NCI-H774 (cell line): ENCODE measurements around the gene TFIP11.

Source experiments
- DNase-seq: peaks from one replicate; lab custom pipeline; 2025; lab: John Stamatoyannopoulos, UW

TFIP11 gene

DNA sequence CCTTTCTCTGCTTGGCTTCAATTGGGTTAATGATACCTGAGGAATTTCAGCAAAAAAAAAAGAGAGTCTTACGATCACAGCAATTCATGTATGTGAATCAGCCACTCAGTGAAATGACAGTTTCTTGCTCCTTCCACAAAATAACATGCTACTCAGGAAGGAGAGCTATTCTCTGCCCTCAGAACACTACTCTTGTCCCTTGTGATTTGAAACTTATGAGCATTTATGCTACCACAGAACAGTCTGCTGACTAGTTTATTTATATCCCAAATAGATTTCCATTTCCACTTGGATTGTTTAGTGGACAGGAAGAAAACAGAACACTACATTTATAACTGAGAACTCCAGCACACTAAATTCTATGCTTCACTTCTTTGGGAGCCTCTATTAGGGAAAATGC, 8.5 kb downstream of the TFIP11 start:
- no peak for DNase-seq

DNA sequence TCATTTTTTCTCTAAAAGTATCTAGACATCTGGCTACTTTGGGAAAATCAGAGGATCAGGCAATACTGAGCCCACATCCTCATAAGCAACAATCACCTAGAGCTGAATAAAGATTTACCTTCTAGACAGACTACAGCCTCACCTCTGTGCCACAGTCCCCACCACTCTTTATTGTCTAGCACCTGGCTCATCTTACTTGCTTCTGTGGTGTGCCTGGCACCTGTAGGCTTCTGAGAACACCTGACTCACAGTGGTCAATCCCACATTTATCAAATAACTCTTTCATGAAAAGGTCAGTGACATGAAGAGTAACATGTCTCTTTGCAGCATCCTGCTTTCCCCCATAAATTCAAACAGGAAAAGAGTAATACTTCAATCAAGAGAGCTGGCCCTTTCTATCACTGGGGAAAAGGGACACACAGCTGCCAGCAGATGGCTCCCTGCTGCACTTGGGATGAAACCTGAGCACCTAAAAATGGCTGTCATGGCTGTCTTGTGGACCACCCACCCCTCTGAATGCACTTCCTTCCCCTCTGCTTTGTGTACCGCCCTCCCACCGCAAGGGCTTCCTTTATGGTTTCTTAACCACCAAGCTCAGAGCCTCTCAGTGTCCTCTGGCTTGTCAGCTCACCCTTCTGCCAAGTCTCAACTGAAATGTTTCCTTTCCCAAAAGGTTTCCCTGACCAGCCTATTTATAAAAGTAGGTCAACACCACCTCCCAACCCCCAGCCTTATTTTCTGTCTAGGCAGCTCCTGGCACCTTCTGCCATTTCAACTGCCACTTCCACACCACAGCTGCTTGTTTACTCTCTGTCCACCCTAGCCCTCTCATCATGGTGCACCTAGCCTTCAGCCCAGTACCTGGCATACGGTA, 9.3 kb downstream of the TFIP11 start:
- no peak for DNase-seq

DNA sequence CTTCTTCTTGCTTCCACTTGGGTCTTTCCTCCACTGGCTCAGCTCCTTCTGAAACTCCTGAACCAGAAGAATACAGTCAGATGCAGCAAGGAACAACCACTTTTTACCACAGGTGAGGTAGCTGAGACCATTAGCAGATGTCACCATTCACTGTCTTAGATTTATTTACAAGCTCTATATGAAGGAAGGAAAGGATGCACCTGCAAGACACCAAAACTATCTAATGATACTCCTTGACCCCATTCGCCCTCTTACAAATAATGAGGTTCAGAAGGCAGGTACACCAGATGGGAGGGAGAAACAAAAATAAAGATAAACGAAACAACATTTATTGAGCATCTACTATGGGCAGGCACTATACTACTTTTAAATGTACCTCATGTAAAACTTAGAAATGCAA, 10.3 kb downstream of the TFIP11 start:
- no peak for DNase-seq

GRCh38 chr22:26499188-26499703, 13.0 kb downstream of the TFIP11 start:
- no peak for DNase-seq

GRCh38 chr22:26496456-26496855, 15.8 kb downstream of the TFIP11 start:
- no peak for DNase-seq

DNA sequence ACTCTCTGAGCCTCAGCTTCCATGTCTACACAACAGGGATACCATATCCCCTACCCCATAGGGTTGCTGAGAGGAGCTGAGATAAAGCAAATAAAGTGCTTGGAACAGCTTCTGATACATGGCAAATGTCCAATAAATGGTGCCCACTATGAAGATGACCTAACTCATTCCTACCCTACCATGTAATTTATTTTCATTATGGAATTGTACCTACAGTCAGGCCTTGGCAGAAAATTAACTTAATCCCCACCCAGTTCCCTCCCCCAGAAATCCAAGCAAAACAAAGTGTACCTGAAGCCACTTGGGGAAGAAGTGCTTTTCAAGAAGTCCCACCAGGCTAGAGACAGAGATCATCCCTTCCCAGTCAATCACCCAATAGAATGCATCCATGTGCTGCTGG, 17.8 kb downstream of the TFIP11 start:
- DNase-seq, result no peak

DNA sequence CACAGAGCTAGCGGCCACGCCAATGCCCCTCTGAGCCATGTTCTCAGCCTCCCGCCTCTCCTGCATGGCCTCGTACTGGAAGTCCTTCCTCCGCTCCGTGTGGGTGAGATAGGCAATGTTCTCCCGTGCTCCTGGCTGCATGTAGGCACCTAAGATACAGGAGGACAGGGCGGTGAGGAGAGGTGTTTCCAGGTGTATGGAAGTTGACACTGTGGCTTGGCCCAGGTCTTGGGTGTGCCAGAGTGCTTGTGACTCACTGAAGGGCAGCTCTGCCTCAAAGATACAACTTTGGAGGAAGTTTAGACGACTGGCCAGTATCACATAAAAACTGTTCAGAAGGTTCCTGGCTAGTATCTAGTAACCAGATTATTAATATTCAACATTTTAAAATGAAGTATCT, 20.1 kb downstream of the TFIP11 start:
- no peak for DNase-seq

DNA sequence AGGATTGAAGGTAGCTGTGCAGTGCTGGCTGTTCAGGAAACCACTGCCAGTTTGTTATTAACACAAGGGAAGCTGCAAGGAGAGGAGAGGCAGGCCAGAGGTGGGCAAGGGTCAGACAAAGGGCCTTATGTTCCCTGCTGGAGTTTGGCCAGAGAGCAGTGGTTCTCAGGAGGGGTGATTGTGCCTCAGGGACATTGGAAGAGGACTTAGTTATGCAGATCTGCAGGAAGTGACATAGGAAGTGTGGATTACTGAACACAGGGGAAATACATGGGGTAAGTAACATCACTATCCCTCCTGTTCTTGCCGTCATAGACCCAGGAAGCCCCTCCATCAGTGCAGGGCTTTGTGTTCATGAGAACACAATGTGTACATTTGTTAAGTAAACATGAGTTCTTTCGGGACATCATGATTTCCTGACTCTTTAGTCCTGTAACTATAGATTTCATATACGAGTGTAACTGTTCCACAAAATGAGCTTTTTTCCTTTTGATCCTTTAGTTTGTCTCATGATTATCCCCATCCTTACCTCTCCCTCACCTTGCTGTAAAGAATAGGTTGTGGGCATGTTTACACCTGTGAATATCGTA, 22.7 kb downstream of the TFIP11 start:
- no peak for DNase-seq

DNA sequence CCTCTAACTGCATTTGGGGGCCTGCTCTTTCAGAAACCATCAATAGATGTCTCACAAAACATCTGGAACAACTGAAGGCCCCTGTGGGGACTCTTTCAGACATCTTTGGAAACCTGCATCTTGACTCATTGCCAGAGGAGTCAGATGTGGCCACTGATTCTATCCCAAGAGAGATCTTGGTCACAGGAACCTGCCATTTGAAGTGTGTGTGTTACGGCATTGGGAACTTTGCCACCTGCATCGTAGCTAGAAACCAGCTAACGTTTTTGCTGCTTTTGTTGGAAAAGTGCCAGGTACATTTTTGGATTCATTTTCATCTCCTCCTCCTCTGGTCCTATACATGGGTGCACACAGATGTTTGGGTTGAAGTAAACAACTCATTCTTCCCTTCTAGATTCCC, 24.3 kb downstream of the TFIP11 start:
- DNase-seq, result no peak

DNA sequence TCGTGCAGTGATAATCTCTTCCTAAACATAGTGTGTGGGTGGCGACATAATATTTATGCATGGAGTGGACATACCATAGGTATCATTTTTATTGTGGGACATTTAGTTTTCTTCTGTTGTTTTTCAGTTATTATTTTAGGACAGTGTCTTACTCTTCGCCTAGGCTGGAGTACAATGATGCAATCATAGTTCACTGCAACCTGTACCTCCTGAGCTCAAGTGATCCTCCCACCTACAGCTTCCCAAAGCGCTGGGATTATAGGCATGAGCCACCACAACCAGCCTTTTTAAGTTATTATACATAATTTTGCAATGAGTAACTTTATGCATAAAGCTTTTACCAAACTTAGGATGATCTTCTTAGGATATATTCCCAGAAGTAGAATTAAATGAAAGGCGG, 25.9 kb downstream of the TFIP11 start:
- no peak for DNase-seq

- no peak for DNase-seq
Measured at GRCh38 chr22:26485806-26486390, 26.4 kb downstream of the TFIP11 start.

- no peak for DNase-seq
Measured at GRCh38 chr22:26485013-26485412, 27.3 kb downstream of the TFIP11 start.

GRCh38 chr22:26484360-26484706, 27.9 kb downstream of the TFIP11 start:
- no peak for DNase-seq

GRCh38 chr22:26483439-26484359, 28.6 kb downstream of the TFIP11 start, which contains the start of the genes HPS4 and SRRD:
Gene HPS4 (minus strand): TSS chr22:26483783. CDS start chr22:26481762, 2,021 bp downstream.
Gene SRRD (plus strand): TSS chr22:26483877. CDS start chr22:26483891, 14 bp downstream.
- peak; percentile 78 for DNase-seq

GRCh38 chr22:26483043-26483438, 29.2 kb downstream of the TFIP11 start:
- no peak for DNase-seq

- no peak for DNase-seq
Measured at GRCh38 chr22:26482161-26482560, 30.1 kb downstream of the TFIP11 start.

DNA sequence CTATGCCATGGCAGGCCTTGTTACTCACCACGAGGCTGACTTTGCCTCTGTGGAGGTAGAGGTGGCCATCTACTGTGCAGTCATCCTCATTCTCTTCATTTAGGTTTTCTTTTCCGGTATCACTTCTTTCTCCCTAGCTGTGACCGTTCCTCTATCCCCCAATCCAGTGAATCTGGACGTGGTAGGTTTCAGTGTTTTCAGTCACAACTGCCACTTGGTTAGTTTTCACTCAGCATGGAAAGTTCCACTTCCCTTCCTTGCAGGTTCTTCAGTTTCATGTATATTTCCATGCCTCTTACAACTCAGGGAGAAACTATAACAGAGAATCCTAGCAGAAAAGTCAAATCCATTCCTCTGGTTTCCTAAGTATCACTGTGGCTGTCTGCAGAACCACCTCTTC, 30.6 kb downstream of the TFIP11 start:
- no peak for DNase-seq

- DNase-seq, result no peak
Measured at GRCh38 chr22:26481112-26481693, 31.1 kb downstream of the TFIP11 start.

GRCh38 chr22:26480611-26480932, 31.7 kb downstream of the TFIP11 start:
- no peak for DNase-seq

- DNase-seq, result no peak
Measured at GRCh38 chr22:26479792-26480610, 32.3 kb downstream of the TFIP11 start.
